IPS-NIHi7 (cell line): ENCODE results near the gene POLR1F.
"Not testable (repeated sequence)": the region's sequence is repeated elsewhere in the genome, so short reads cannot be mapped to it uniquely, and the experiment has no call there.

Source experiments
- DNase-seq: peaks from one replicate; pipeline ENCODE4 v3.0.0; 2012; ENCODE audit warnings: mixed read lengths; ENCODE audit errors: extremely low spot score

The POLR1F gene

GRCh38 chr7:19708397-19709248 lies at the start of gene POLR1F:
POLR1F (minus strand) TSS chr7:19709037; CDS start chr7:19709016, 21 bp downstream.
- peak; percentile 88 for DNase-seq

- DNase-seq = peak; percentile 18
Measured at GRCh38 chr7:19754521-19755116, 45.8 kb upstream of the POLR1F start.

- DNase-seq = no peak
Measured at GRCh38 chr7:19752020-19752419, 43.2 kb upstream of the POLR1F start.

- DNase-seq = no peak
Measured at GRCh38 chr7:19749658-19750057, 40.8 kb upstream of the POLR1F start.

GRCh38 chr7:19747740-19748339 lies 39.0 kb upstream of the POLR1F start:
- peak; percentile 59 for DNase-seq

GRCh38 chr7:19744075-19744474 lies 35.2 kb upstream of the POLR1F start:
- no peak for DNase-seq

- DNase-seq = no peak
Measured at GRCh38 chr7:19728716-19729115, 19.9 kb upstream of the POLR1F start.

GRCh38 chr7:19725770-19726169 lies 16.9 kb upstream of the POLR1F start:
- DNase-seq = no peak

- DNase-seq = no peak
Measured at GRCh38 chr7:19715499-19715898, 6.7 kb upstream of the POLR1F start.

GRCh38 chr7:19713676-19714075 lies 4.8 kb upstream of the POLR1F start:
- no peak for DNase-seq

GRCh38 chr7:19709249-19709578 lies 377 bp upstream of the POLR1F start:
- DNase-seq = no peak

- no peak for DNase-seq
Measured at GRCh38 chr7:19707240-19707639, 1.6 kb downstream of the POLR1F start.

GRCh38 chr7:19705663-19706062 lies 3.2 kb downstream of the POLR1F start:
- no peak for DNase-seq

- DNase-seq = no peak
Measured at GRCh38 chr7:19701471-19701870, 7.4 kb downstream of the POLR1F start.

GRCh38 chr7:19700936-19701335 lies 7.9 kb downstream of the POLR1F start:
- DNase-seq = no peak

- DNase-seq = no peak
Measured at GRCh38 chr7:19698331-19698730, 10.5 kb downstream of the POLR1F start.

GRCh38 chr7:19696926-19697325 lies 11.9 kb downstream of the POLR1F start:
- DNase-seq = no peak

- no peak for DNase-seq
Measured at GRCh38 chr7:19692111-19692828, 16.6 kb downstream of the POLR1F start.

- DNase-seq = no peak
Measured at GRCh38 chr7:19690736-19691135, 18.1 kb downstream of the POLR1F start.

GRCh38 chr7:19689130-19689529 lies 19.7 kb downstream of the POLR1F start:
- not testable (repeated sequence) for DNase-seq

- no peak for DNase-seq
Measured at GRCh38 chr7:19681596-19681995, 27.2 kb downstream of the POLR1F start.

- no peak for DNase-seq
Measured at GRCh38 chr7:19677180-19677579, 31.7 kb downstream of the POLR1F start.
